Stimulated activated CD8-positive, alpha-beta memory T cell treated with anti-CD3 and anti-CD28 coated beads, Interleukin-4, amount 100 ng/mL, for 1 hour (primary cell): ENCODE measurements around the gene YAE1.
"Not testable (repeated sequence)": the region's sequence is repeated elsewhere in the genome, so short reads cannot be mapped to it uniquely, and the experiment has no call there.

Experiments
- DNase-seq, 2 donors: peaks; one replicate each; pipeline ENCODE4 v3.0.0-alpha.2; 2020; ENCODE audit warnings: low read depth in 2 of 2, low spot score in 1 of 2

YAE1 gene

GRCh38 chr7:39566023-39566921 lies at the start of gene YAE1:
TSS of gene YAE1 (plus strand) at chr7:39566404. CDS start at chr7:39566419, 15 bp downstream.
- peak; percentile 47 to 58 for DNase-seq

GRCh38 chr7:39516498-39516897 lies 49.7 kb upstream of the YAE1 start:
- DNase-seq, result no peak

- DNase-seq, result no peak
Observed at GRCh38 chr7:39517240-39517639, 49.0 kb upstream of the YAE1 start.

GRCh38 chr7:39525926-39526325 lies 40.3 kb upstream of the YAE1 start:
- no peak for DNase-seq

GRCh38 chr7:39526666-39527065 lies 39.5 kb upstream of the YAE1 start:
- DNase-seq, result no peak

GRCh38 chr7:39527296-39527695 lies 38.9 kb upstream of the YAE1 start:
- no peak for DNase-seq

GRCh38 chr7:39527951-39528350 lies 38.3 kb upstream of the YAE1 start:
- no peak for DNase-seq

GRCh38 chr7:39528849-39529248 lies 37.4 kb upstream of the YAE1 start:
- DNase-seq, result no peak

GRCh38 chr7:39529582-39529981 lies 36.6 kb upstream of the YAE1 start:
- no peak for DNase-seq

- DNase-seq, result no peak
Observed at GRCh38 chr7:39530971-39531370, 35.2 kb upstream of the YAE1 start.

GRCh38 chr7:39531818-39532217 lies 34.4 kb upstream of the YAE1 start:
- DNase-seq, result no peak

GRCh38 chr7:39532832-39533231 lies 33.4 kb upstream of the YAE1 start:
- no peak for DNase-seq

- no peak for DNase-seq
Observed at GRCh38 chr7:39534599-39534998, 31.6 kb upstream of the YAE1 start.

GRCh38 chr7:39535064-39535463 lies 31.1 kb upstream of the YAE1 start:
- no peak for DNase-seq

GRCh38 chr7:39535720-39536119 lies 30.5 kb upstream of the YAE1 start:
- no peak for DNase-seq

- no peak for DNase-seq
Observed at GRCh38 chr7:39536951-39537350, 29.3 kb upstream of the YAE1 start.

- DNase-seq, result no peak
Observed at GRCh38 chr7:39539816-39540215, 26.4 kb upstream of the YAE1 start.

- DNase-seq, result no peak
Observed at GRCh38 chr7:39540320-39540719, 25.9 kb upstream of the YAE1 start.

GRCh38 chr7:39541511-39541910 lies 24.7 kb upstream of the YAE1 start:
- no peak for DNase-seq

GRCh38 chr7:39544774-39545173 lies 21.4 kb upstream of the YAE1 start:
- DNase-seq, result not testable (repeated sequence)

- no peak for DNase-seq
Observed at GRCh38 chr7:39547336-39547735, 18.9 kb upstream of the YAE1 start.

- no peak for DNase-seq
Observed at GRCh38 chr7:39550411-39550810, 15.8 kb upstream of the YAE1 start.

- DNase-seq, result no peak
Observed at GRCh38 chr7:39553436-39553835, 12.8 kb upstream of the YAE1 start.
